Neutrophil (primary cell): ENCODE measurements around the gene ASIC1.

Experiments used
- H3K27ac ChIP-seq: fragments of 200-600 bp; sonication (generic); 2 replicates; pipeline ENCODE4 v1.5.1; 2016; ENCODE audit warnings: mild to moderate bottlenecking, moderate library complexity
- H3K27me3 ChIP-seq: fragments of 200-600 bp; sonication (generic); 2 replicates; pipeline ENCODE4 v1.6.0; 2016; ENCODE audit warnings: mild to moderate bottlenecking
- H3K36me3 ChIP-seq: fragments of 200-600 bp; sonication (generic); 2 replicates; pipeline ENCODE4 v1.5.1; 2017
- H3K4me1 ChIP-seq, 2 experiments: fragments of 200-600 bp in 1 of 2; sonication (generic) in 1 of 2; 1 replicate in 1 of 2; 2 replicates in 1 of 2; pipeline versions ENCODE4 v1.5.1 to v1.6.1; 2013 to 2016; ENCODE audit warnings: low read depth in 1 of 2, low read length in 1 of 2, mild to moderate bottlenecking in 1 of 2, moderate library complexity in 1 of 2; ENCODE audit not compliant: control insufficient read depth in 1 of 2, insufficient read depth in 1 of 2
- H3K4me3 ChIP-seq, 2 experiments: fragments of 200-600 bp in 1 of 2; sonication (generic) in 1 of 2; 1 replicate in 1 of 2; 2 replicates in 1 of 2; pipeline ENCODE4 v1.5.1; 2013 to 2016; ENCODE audit warnings: low read depth in 1 of 2, low read length in 1 of 2, mild to moderate bottlenecking in 1 of 2, moderate library complexity in 1 of 2
- H3K9me3 ChIP-seq: fragments of 200-600 bp; sonication (generic); 2 replicates; pipeline ENCODE4 v1.5.1; 2016
- TF ChIP-seq, protein P1 (sequence below): fragments of 200-600 bp; sonication (generic); IDR thresholded peaks from 2 replicates; pipeline ENCODE4 v1.5.1; 2016; ENCODE audit warnings: antibody characterized with exemption

Gene ASIC1

DNA sequence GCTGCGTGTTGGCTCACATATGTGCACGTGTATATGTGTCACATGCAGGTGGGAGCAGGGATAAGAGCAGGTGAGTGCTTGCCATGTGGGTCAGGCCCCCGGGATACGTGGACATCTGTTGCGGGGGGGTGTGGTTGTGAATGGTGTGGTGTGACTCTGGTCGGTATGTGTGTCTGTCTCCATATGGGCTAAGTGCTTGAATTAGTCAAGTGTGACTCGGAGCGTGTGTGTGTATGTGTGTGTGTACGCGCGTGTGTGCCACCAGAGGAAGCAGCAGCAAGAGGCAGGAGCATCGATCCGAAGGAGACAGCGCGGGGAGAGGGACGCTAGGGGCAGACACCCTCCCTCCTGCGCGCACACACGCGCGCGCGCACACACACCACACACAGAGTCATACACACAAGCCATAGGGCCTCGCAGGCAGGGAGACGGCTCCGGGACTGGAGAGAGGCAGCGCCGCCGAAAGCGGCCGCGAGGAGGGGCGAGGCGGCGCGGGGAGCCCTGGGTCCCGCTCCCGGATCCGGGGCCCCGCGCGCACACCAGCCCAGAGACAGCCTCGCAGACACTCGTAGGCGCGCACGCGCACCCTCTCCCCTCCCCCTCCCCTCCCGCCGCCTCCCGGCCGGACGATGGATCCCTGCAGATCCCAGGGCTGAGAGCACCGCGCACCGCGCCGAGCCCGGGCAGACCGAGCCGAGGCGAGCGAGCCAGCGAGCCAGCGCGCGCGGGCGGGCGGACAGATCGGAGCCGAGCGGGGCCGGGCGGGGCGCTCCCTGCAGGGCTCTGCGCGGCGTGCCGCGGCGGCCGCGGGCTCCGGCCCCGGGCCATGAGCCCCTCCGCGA lies at the start of gene ASIC1:
Gene ASIC1 (plus strand): TSS at position 597 of the 842 bp plus-strand sequence. CDS start 1,171 bp downstream, outside the sequence.
- Histone ChIP-seq H3K27me3 (peaks cover 71% of the 10 kb centered on the region), H3K4me1 (peaks cover 16 to 25% of the 10 kb centered on the region in 2 experiments), H3K9me3 (no peaks in the 10 kb centered on the region), H3K27ac (no peak within 1 kb of the TSS), H3K4me3 (peak within 1 kb of the TSS; percentile 44 to 63), H3K36me3 (no peaks in the 10 kb centered on the region)
- TF ChIP-seq, protein P1, sequence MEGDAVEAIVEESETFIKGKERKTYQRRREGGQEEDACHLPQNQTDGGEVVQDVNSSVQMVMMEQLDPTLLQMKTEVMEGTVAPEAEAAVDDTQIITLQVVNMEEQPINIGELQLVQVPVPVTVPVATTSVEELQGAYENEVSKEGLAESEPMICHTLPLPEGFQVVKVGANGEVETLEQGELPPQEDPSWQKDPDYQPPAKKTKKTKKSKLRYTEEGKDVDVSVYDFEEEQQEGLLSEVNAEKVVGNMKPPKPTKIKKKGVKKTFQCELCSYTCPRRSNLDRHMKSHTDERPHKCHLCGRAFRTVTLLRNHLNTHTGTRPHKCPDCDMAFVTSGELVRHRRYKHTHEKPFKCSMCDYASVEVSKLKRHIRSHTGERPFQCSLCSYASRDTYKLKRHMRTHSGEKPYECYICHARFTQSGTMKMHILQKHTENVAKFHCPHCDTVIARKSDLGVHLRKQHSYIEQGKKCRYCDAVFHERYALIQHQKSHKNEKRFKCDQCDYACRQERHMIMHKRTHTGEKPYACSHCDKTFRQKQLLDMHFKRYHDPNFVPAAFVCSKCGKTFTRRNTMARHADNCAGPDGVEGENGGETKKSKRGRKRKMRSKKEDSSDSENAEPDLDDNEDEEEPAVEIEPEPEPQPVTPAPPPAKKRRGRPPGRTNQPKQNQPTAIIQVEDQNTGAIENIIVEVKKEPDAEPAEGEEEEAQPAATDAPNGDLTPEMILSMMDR, result no peak

DNA sequence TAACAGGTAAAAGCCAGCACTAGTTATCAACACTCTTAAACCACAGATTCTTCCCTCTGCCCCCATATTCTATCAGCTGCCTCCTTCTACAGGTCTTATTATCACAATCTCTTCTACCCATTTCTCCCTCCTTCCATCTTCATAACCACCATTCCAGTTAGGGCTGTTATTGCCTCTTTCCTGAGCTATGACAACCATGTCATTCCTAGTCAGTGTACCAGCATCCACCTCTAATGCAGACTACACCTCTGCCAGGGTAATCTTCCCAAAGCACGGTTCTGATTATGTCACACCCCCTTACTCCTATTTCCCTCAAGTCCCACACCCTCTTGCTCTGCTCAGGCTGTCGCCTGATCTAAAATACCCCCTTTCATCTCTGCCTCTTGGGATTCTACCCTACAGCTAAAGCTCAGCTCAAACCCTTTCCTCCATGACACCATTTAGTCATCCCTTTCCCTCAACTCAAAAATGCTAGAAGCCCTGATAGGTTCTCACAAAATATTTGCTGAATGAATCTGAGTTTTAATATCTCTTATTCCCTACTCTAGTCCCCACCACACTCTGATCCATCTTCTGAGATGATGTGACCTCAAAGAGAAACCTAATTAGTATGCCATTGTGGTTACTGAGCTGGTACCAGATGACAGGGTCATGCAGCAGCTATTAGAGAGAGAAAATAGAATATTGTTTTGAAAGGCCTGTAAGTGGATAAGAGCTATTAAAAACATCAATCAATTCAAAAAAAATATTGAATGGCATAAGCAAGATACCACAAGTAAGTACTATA lies 43.8 kb upstream of the ASIC1 start:
- no peaks in the 10 kb centered on the region for H3K9me3 ChIP-seq
- peaks cover 3 to 8% of the 10 kb centered on the region in 2 experiments for H3K4me1 ChIP-seq
- no peaks in the 10 kb centered on the region for H3K27me3 ChIP-seq
- H3K27ac ChIP-seq, result no peak overlapping the region
- H3K36me3 ChIP-seq, result peaks cover 7% of the 10 kb centered on the region
- TF ChIP-seq, protein P1, result no peak
- no peak overlapping the region for H3K4me3 ChIP-seq

DNA sequence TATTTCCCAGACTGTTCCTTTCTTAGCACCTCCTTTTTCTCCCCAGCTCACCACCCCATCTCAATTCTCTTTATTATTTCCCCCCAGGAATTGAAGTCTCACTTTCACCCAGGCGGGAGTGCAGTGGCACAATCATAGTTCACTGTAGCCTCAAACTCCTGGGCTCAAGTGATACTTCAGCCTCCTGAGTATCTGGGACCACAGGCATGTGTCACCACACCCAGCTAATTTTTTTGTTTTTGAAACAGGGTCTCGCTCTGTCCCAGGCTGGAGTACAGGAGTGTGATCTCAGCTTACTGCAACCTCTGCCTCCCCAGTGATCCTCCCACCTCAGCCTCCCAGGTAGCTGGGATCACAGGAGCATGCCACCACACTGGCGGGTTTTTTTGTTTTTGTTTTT lies 43.1 kb upstream of the ASIC1 start:
- peaks cover 3 to 8% of the 10 kb centered on the region in 2 experiments for H3K4me1 ChIP-seq
- no peaks in the 10 kb centered on the region for H3K27me3 ChIP-seq
- TF ChIP-seq, protein P1, result no peak
- H3K36me3 ChIP-seq, result peaks cover 7% of the 10 kb centered on the region
- no peaks in the 10 kb centered on the region for H3K9me3 ChIP-seq
- no peak overlapping the region for H3K27ac ChIP-seq
- H3K4me3 ChIP-seq, result no peak overlapping the region

DNA sequence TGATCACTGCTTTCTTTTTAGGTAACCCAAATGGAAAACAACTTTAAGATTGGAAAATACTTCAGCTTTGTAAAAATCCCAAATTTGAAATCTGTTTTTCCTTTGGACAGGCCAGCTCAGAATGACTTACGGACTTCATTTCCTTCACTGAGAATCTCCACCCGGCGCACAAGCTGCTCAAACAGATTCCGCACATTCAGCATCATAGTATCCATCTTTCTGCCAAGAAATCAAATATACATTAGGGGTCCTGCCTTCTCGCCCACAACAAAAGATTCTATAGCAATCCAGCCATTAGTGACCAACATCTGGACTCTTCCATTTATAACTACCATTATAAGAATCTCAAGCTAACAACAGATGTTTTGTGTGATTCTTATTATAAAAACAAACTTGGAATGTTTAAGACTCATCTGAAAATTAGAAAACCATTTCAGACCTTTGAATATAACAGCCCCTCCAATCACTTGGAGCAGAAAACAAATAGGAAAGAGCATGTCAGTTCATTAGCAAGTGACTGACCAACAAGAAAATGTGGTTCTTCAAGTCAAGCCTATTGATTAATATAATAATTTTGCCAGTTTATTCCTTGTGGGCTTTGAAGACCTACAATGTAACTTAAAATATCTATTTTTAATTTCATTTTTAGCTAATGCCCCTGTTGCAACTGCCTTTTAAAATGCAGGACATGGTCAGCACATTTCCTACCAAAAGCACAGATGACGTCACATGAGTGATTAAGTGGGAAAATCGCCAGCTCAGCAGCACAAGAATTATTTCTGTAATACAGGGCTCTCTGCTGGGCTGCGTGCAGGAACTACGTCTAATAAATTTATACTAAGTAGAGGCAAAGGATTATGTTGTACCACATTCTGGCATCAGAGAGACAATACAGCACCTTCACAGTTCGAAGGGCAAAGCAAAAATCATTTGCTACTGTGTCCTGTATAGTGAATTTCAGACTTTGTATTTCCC lies 40.6 kb upstream of the ASIC1 start:
- Histone ChIP-seq H3K4me1 (peaks cover 3 to 8% of the 10 kb centered on the region in 2 experiments), H3K27me3 (no peaks in the 10 kb centered on the region), H3K27ac (peak overlapping the region; percentile 48), H3K4me3 (no peak overlapping the region), H3K9me3 (no peaks in the 10 kb centered on the region), H3K36me3 (peaks cover 7% of the 10 kb centered on the region)
- TF ChIP-seq, protein P1, result no peak

DNA sequence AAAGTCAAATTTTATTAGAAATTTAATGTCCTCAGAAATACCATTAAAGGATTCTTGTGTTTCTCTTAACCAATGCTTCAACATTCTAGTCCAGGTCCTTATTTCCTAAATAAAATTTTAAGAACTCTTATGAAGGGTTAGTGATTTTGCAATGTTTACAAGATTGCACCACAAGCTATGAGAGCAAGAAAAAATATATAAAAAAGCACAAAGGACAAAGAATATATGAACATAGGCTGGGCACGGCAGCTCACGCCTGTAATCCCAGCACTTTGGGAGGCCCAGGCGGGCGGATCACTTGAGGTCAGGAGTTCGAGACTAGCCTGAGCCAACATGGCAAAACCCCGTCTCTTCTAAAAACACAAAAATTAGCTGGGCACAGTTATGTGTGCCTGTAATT lies 39.8 kb upstream of the ASIC1 start:
- Histone ChIP-seq H3K27me3 (no peaks in the 10 kb centered on the region), H3K4me3 (no peak overlapping the region), H3K27ac (peak overlapping the region; percentile 48), H3K4me1 (peaks cover 3 to 8% of the 10 kb centered on the region in 2 experiments), H3K9me3 (no peaks in the 10 kb centered on the region), H3K36me3 (peaks cover 7% of the 10 kb centered on the region)
- TF ChIP-seq, protein P1, result no peak
